Neural progenitor cell (in vitro differentiated cells): ENCODE results near the gene PLCL1. TPM values are rescaled to one million over a fixed set of nuclear protein-coding genes. Genes with fewer than 3 reads are reported as not detected.

ENCODE experiments used
- DNase-seq: peaks from one replicate; pipeline ENCODE4 v3.0.0-alpha.2; 2016; ENCODE audit warnings: low spot score
- H2AFZ ChIP-seq: fragments of 200-600 bp; sonication (generic); replicated peaks from 2 replicates; pipeline ENCODE4 v1.6.1; 2016; ENCODE audit warnings: antibody characterized with exemption
- H3F3A ChIP-seq: fragments of 200-600 bp; sonication (generic); 2 replicates; pipeline ENCODE4 v1.6.1; 2016; ENCODE audit warnings: antibody characterized with exemption, low read depth
- H3K27ac ChIP-seq: fragments of 200-600 bp; sonication (generic); 2 replicates; pipeline ENCODE4 v1.5.1; 2016; ENCODE audit warnings: mild to moderate bottlenecking
- H3K27me3 ChIP-seq: fragments of 200-600 bp; sonication (generic); 2 replicates; pipeline ENCODE4 v1.6.1; 2016; ENCODE audit warnings: mild to moderate bottlenecking, moderate library complexity
- H3K36me3 ChIP-seq: fragments of 200-600 bp; sonication (generic); 2 replicates; pipeline ENCODE4 v1.5.1; 2016
- H3K4me1 ChIP-seq: fragments of 200-600 bp; sonication (generic); 2 replicates; pipeline ENCODE4 v1.6.1; 2016; ENCODE audit warnings: mixed run types
- H3K4me2 ChIP-seq: fragments of 200-600 bp; sonication (generic); 2 replicates; pipeline ENCODE4 v1.6.1; 2016
- H3K4me3 ChIP-seq: fragments of 200-600 bp; sonication (generic); 2 replicates; pipeline ENCODE4 v1.5.1; 2016
- H3K79me2 ChIP-seq: fragments of 200-600 bp; sonication (generic); 2 replicates; pipeline ENCODE4 v1.6.1; 2016; ENCODE audit warnings: low read depth
- H3K9ac ChIP-seq: fragments of 200-600 bp; sonication (generic); 2 replicates; pipeline ENCODE4 v1.6.1; 2016
- H3K9me3 ChIP-seq: fragments of 200-600 bp; sonication (generic); 2 replicates; pipeline ENCODE4 v1.5.1; 2016; ENCODE audit warnings: low read depth
- H4K20me1 ChIP-seq: fragments of 200-600 bp; sonication (generic); 2 replicates; pipeline ENCODE4 v1.6.1; 2016; ENCODE audit warnings: low read depth
- H3K27ac Mint-ChIP-seq: 3 replicates; pipeline ENCODE4 v1.8.0; 2021; ENCODE audit warnings: mixed read lengths
- H3K27me3 Mint-ChIP-seq: 2 replicates; pipeline ENCODE4 v1.8.0; 2022; ENCODE audit warnings: low read depth, mild to moderate bottlenecking, inconsistent platforms, moderate library complexity, mixed read lengths; ENCODE audit not compliant: insufficient read depth
- H3K36me3 Mint-ChIP-seq: 3 replicates; pipeline ENCODE4 v1.8.0; 2021; ENCODE audit warnings: mixed read lengths
- H3K4me1 Mint-ChIP-seq: 3 replicates; pipeline ENCODE4 v1.8.0; 2021; ENCODE audit warnings: mixed read lengths
- H3K4me3 Mint-ChIP-seq: 3 replicates; pipeline ENCODE4 v1.8.0; 2021; ENCODE audit warnings: mild to moderate bottlenecking, moderate library complexity, mixed read lengths
- H3K9me3 Mint-ChIP-seq: 3 replicates; pipeline ENCODE4 v1.8.0; 2020; ENCODE audit warnings: mixed read lengths
- EZH2 ChIP-seq: fragments of 200-600 bp; sonication (generic); IDR thresholded peaks from 2 replicates; pipeline ENCODE4 v1.6.1; 2017; ENCODE audit warnings: antibody characterized with exemption, mild to moderate bottlenecking, moderate library complexity
- EZH2phosphoT487 ChIP-seq: fragments of 200-600 bp; sonication (generic); IDR thresholded peaks from 2 replicates; pipeline ENCODE4 v1.6.1; 2017; ENCODE audit warnings: antibody characterized with exemption
- total RNA-seq: library from RNA; depleted of rRNA; stranded (reverse); fragments of >200 nt; gene quantifications from 2 replicates; pipeline ENCODE4 v1.2.3, GENCODE V29; 2015; ENCODE audit warnings: low replicate concordance
- TF ChIP-seq, protein P1 (sequence below): fragments of 200-600 bp; sonication (generic); IDR thresholded peaks from 2 replicates; pipeline ENCODE4 v1.5.1; 2017; ENCODE audit warnings: antibody characterized with exemption, mild to moderate bottlenecking

Gene PLCL1
- total RNA-seq, 1 donor from 2014 or later = 0.41 TPM

DNA sequence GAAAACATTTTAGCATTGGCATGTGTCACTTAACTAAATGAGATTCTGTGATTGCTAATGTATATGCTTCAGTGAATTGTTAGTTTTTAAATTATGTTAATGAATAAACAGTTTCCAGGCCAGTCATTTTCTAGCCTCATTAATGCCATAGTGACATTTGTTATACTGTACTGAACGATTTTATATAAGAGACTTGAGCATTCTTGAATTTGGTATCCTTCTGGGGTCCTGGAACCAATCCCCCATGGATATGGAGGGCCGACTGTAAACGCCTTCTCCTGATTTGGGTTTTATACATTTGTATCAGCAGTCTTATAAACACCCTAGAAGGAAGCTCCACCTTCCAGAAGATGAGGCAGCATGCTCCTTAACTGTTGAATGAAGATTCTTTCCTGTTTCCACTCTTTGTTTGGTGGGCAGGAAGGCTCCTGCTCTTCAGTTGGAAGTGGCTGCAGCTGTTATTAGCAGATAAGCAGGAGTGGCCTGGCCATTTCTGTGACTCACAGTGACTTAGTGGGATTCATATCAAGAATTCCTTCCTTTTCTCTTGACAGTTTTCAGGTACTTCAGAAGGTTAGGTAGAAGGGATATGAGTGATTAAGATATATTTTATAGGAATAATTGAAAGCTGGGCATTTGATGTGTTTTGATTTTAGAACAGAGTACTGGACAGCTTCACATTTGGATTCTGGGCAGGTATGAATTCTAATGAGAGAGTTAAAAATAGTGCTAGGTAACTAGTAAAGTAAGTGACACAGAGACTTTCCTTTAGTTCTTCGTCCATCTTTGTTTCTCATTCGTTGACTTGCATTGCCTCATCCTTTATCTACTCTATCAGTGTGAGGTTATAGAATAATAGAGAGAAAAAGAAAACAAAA lies 124.9 kb downstream of the PLCL1 start:
- Mint-ChIP-seq H3K9me3 (peaks cover 6% of the 10 kb centered on the region), H3K4me1 (peaks cover 8% of the 10 kb centered on the region), H3K27ac (no peak overlapping the region), H3K36me3 (no peaks in the 10 kb centered on the region), H3K4me3 (no peak overlapping the region), H3K27me3 (peaks cover 4% of the 10 kb centered on the region)
- Histone ChIP-seq H2AFZ (no peak overlapping the region), H3K27me3 (no peaks in the 10 kb centered on the region), H3K4me1 (no peaks in the 10 kb centered on the region), H3K36me3 (no peaks in the 10 kb centered on the region), H3K4me3 (no peak overlapping the region), H3F3A (no peaks in the 10 kb centered on the region), H3K27ac (no peak overlapping the region), H3K9ac (no peak overlapping the region), H3K79me2 (no peaks in the 10 kb centered on the region), H4K20me1 (no peaks in the 10 kb centered on the region), H3K4me2 (no peak overlapping the region), H3K9me3 (no peaks in the 10 kb centered on the region)
- no peak for DNase-seq
- TF ChIP-seq EZH2 = no peak

DNA sequence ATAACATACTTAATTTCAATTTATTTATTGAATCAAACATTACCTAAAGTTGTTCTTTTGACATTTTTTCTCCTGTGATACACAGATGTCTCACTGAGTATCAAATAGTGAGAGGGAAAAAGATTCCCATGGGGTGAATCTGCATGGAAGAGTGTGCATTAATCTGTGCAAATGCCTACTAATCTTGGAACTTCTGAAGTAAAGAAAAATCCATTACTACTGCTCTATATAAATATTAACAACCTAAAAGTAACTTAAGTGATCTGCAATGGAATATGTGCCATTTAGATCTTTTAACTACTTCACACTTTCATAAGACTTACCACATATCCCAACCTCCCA lies 125.5 kb downstream of the PLCL1 start:
- peaks cover 4% of the 10 kb centered on the region for H3K27me3 Mint-ChIP-seq
- no peak overlapping the region for H3K27ac ChIP-seq
- no peaks in the 10 kb centered on the region for H3K36me3 ChIP-seq
- no peaks in the 10 kb centered on the region for H4K20me1 ChIP-seq
- no peaks in the 10 kb centered on the region for H3K36me3 Mint-ChIP-seq
- no peaks in the 10 kb centered on the region for H3F3A ChIP-seq
- H3K4me3 ChIP-seq = no peak overlapping the region
- H3K9ac ChIP-seq = no peak overlapping the region
- H3K4me3 Mint-ChIP-seq = no peak overlapping the region
- H2AFZ ChIP-seq = no peak overlapping the region
- no peak overlapping the region for H3K4me2 ChIP-seq
- H3K4me1 Mint-ChIP-seq = peaks cover 9% of the 10 kb centered on the region
- TF ChIP-seq, protein P1, sequence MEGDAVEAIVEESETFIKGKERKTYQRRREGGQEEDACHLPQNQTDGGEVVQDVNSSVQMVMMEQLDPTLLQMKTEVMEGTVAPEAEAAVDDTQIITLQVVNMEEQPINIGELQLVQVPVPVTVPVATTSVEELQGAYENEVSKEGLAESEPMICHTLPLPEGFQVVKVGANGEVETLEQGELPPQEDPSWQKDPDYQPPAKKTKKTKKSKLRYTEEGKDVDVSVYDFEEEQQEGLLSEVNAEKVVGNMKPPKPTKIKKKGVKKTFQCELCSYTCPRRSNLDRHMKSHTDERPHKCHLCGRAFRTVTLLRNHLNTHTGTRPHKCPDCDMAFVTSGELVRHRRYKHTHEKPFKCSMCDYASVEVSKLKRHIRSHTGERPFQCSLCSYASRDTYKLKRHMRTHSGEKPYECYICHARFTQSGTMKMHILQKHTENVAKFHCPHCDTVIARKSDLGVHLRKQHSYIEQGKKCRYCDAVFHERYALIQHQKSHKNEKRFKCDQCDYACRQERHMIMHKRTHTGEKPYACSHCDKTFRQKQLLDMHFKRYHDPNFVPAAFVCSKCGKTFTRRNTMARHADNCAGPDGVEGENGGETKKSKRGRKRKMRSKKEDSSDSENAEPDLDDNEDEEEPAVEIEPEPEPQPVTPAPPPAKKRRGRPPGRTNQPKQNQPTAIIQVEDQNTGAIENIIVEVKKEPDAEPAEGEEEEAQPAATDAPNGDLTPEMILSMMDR = no peak
- no peak for TF ChIP-seq EZH2phosphoT487
- TF ChIP-seq EZH2 = no peak
- H3K79me2 ChIP-seq = no peaks in the 10 kb centered on the region
- H3K9me3 ChIP-seq = no peaks in the 10 kb centered on the region
- no peaks in the 10 kb centered on the region for H3K27me3 ChIP-seq
- DNase-seq = no peak
- H3K27ac Mint-ChIP-seq = no peak overlapping the region
- H3K4me1 ChIP-seq = no peaks in the 10 kb centered on the region
- peaks cover 4% of the 10 kb centered on the region for H3K9me3 Mint-ChIP-seq

DNA sequence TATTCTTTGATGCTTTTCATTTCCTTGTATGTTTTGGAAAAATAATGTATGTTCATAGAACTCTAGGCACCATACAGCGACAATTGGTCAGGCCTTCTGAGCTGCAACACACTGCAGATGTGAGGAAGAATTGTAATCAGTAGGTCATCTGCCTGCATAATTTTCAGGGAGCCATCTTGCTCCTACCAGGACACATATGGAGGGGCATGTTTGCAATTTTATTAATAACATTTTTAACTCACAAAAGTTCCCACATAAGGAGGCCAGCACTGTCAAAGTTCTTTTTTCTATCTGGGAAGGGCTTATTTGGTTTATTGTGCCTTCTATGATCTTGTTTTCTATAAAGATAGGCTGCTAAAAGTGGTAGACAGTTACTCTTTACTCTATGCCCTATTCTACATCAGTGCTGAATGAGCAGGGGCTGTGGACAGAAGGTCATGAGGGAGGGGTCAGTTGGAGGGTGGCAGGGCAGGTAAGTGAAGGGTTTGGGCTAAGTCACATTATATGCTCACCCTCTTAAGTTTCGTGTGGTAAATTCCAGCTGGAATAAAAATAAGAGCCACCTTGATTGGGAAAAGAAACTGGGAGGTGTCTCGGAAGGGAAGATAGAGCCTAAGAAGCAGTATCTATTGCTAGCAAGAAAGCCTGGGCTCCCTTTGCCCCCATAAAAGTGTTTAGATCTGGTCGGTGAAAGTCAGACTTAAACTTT lies 126.3 kb downstream of the PLCL1 start:
- Histone ChIP-seq H3K4me2 (no peak overlapping the region), H3K9ac (no peak overlapping the region), H3K27ac (no peak overlapping the region), H3K27me3 (no peaks in the 10 kb centered on the region), H2AFZ (no peak overlapping the region), H4K20me1 (no peaks in the 10 kb centered on the region), H3K79me2 (no peaks in the 10 kb centered on the region), H3K4me1 (no peaks in the 10 kb centered on the region), H3F3A (no peaks in the 10 kb centered on the region), H3K36me3 (no peaks in the 10 kb centered on the region), H3K4me3 (no peak overlapping the region), H3K9me3 (no peaks in the 10 kb centered on the region)
- Mint-ChIP-seq H3K27me3 (peaks cover 4% of the 10 kb centered on the region), H3K36me3 (no peaks in the 10 kb centered on the region), H3K4me1 (peaks cover 10% of the 10 kb centered on the region), H3K27ac (no peak overlapping the region), H3K4me3 (no peak overlapping the region), H3K9me3 (peaks cover 2% of the 10 kb centered on the region)
- no peak for DNase-seq
- TF ChIP-seq EZH2phosphoT487 (no peak), EZH2 (no peak)
- TF ChIP-seq, protein P1 = no peak
